B cell (primary cell): ENCODE data around the gene ISCU.

Experiments
- EZH2 ChIP-seq: IDR thresholded peaks from 2 replicates; pipeline ENCODE4 v1.6.1; 2012; ENCODE audit warnings: borderline replicate concordance, low read depth, mild to moderate bottlenecking, moderate library complexity, low read length; ENCODE audit not compliant: insufficient read depth, poor library complexity, severe bottlenecking
- TF ChIP-seq, protein P1 (sequence below): fragments of 200-600 bp; IDR thresholded peaks from one replicate; pipeline ENCODE4 v1.8.0; 2022; ENCODE audit warnings: antibody characterized with exemption, mild to moderate bottlenecking

DNA sequence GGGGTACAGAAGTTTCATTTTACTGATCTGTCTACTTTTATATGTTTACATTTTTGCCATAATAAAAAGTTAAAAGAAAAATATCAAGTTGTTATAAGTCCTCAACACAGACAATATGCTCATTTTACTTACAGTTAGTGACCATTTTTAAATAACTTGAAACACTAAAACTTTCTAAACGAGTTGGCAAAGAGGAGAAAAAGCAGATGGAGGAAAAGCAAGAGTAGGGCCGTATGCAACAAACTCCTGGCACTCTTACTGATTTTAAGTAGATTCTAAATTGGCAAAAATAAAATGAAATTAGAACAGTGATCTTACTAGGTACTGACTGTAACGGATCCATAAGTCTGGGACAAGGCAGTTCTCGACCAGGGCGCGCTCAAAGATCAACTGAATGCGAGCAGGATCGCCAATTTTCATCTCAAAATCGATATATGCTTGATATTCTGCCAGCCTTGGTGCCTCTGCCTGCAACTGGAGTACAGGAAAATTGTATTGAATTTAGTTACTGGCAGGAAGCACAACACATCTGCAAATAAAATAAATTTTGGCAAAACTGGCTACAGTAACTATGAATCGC is 23.7 kb upstream of the ISCU start:
- TF ChIP-seq, protein P1, sequence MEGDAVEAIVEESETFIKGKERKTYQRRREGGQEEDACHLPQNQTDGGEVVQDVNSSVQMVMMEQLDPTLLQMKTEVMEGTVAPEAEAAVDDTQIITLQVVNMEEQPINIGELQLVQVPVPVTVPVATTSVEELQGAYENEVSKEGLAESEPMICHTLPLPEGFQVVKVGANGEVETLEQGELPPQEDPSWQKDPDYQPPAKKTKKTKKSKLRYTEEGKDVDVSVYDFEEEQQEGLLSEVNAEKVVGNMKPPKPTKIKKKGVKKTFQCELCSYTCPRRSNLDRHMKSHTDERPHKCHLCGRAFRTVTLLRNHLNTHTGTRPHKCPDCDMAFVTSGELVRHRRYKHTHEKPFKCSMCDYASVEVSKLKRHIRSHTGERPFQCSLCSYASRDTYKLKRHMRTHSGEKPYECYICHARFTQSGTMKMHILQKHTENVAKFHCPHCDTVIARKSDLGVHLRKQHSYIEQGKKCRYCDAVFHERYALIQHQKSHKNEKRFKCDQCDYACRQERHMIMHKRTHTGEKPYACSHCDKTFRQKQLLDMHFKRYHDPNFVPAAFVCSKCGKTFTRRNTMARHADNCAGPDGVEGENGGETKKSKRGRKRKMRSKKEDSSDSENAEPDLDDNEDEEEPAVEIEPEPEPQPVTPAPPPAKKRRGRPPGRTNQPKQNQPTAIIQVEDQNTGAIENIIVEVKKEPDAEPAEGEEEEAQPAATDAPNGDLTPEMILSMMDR = no peak
- no peak for TF ChIP-seq EZH2
